A549 treated with DMSO at 1 μM for 4 hours (cell line): ENCODE measurements around the gene RHBDF2. TPM values are rescaled to one million over a fixed set of nuclear protein-coding genes. Genes with fewer than 3 reads are reported as not detected.

ENCODE experiments used
- total RNA-seq: library from RNA; stranded (reverse); fragments of 200-300 nt; extraction: Qiagen RNA extraction; gene quantifications from 5 replicates; pipeline ENCODE4 v1.2.3, GENCODE V29; 2022; ENCODE audit warnings: low read depth

The RHBDF2 gene
- total RNA-seq: 44.6 to 76.6 TPM (median 66.4 TPM) in 5 replicates

DNA sequence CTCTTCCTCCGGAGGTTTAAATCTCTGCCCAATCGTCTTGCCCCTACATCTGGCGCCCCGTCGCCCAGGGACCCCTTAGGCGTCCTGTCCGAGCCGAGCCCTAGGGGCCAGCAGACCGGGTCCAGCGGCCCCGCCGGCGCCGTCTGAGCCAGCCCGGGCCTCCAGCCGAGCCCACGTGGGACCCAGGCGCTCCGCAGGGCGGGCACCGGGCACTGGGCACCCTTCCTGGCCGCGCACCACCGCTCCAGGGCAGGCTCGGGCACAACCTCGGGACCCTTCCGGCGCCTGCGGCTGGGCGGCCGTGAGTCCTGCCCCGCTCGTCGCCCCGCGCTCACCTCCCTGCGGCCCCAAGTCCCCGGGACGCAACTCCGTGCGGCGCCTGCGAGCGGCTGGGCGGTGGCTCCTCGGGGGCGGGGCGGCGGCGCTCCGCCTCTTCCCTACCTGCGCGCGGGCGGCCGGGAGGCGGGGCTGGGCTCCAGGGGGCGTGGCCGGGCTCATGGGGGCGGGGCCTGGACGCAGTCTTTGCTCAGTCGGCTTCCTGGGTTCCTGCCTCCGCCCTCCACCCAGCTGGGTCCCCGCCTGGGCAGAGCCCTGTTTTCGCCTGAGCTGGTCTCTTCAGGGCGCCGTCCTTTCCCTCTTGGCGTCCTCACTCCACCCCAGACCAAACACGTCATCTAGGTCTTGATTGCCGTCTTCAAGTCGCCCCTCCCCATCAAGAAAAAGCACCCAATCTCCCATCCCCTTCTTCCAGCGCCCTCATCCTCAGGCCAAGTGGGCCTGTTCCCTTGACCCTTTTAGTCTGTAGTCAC lies at the start of gene RHBDF2:
Gene RHBDF2 (minus strand): TSS at position 406 of the 809 bp plus-strand sequence. CDS start 19,899 bp downstream, outside the sequence.

DNA sequence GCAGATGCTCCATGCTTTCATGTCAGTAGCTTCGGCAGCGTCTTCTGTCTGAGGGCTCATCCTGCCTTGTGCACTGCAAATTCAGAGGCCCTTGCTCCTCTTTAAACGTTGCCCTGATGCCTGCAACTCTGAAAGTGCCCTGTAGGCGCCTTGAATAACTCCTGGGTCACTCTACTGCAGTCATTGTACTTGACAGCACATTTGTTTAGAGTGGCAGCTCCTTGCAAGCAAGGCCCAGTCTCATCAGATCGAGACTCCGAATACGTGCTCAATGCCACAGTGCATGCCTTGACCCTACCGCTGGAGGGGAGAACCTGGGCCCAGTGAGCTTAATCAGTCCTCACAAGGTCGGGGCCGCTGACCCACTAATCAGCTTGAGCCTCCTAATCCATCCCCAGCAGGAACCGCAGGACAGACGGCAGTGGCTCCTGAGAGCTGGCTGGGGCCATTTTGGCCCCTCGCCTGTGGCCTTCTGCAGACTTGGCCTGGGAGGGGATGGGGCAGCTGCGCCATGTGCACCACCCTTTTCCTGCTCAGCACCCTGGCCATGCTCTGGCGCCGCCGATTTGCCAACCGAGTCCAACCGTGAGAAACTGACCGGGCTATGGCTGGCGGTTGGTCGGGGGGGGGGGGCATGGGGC lies 38.5 kb upstream of the RHBDF2 start, which contains the start of gene PRCD:
Gene PRCD (plus strand): TSS at position 414 of the 641 bp plus-strand sequence. CDS start 98 bp downstream, at position 512.

GRCh38 chr17:76537578-76538280 lies 36.5 kb upstream of the RHBDF2 start, which contains the start of gene CYGB:
Gene CYGB (minus strand): TSS chr17:76537709. CDS start chr17:76537542, 167 bp downstream.

GRCh38 chr17:76467366-76467765 lies 33.9 kb downstream of the RHBDF2 start, which contains the start of gene AANAT:
Gene AANAT (plus strand): TSS chr17:76467603. CDS start chr17:76468747, 1,144 bp downstream.

GRCh38 chr17:76452660-76453430 lies 48.4 kb downstream of the RHBDF2 start, which contains the start of gene UBE2O:
Gene UBE2O (minus strand): TSS chr17:76453152. CDS start chr17:76453141, 11 bp downstream.

Other genes starting within 250 kb of the RHBDF2 start
- 45.3 to 95.6 TPM (median 71.1 TPM) in 5 replicates for gene UBALD2, start 236.1 kb downstream of the RHBDF2 start, total RNA-seq
- gene QRICH2, start 193.1 kb downstream of the RHBDF2 start, total RNA-seq: 0.69 to 1.8 TPM (median 1.0 TPM) in 5 replicates
- 48.3 to 74.6 TPM (median 65.8 TPM) in 5 replicates for gene PRPSAP1, start 147.5 kb downstream of the RHBDF2 start, total RNA-seq
- 50.8 to 65.0 TPM (median 62.2 TPM) in 5 replicates for gene SPHK1, start 116.8 kb downstream of the RHBDF2 start, total RNA-seq
- 33.3 to 38.6 TPM (median 37.6 TPM) in 5 replicates for gene UBE2O, start 48.3 kb downstream of the RHBDF2 start, total RNA-seq
- gene AANAT, start 33.8 kb downstream of the RHBDF2 start, total RNA-seq: 0.21 to 0.41 TPM (median 0.29 TPM) in 4 of 5 replicates, not detected in the other
- gene CYGB, start 36.3 kb upstream of the RHBDF2 start, total RNA-seq: 0.77 to 2.0 TPM (median 1.0 TPM) in 5 replicates
- gene PRCD, start 38.6 kb upstream of the RHBDF2 start, total RNA-seq: not detected in 5 replicates
- gene ST6GALNAC2, start 84.4 kb upstream of the RHBDF2 start, total RNA-seq: 0.18 to 0.52 TPM (median 0.25 TPM) in 5 replicates
- 0.15 to 0.44 TPM (median 0.30 TPM) in 4 of 5 replicates, not detected in the other for gene ST6GALNAC1, start 142.3 kb upstream of the RHBDF2 start, total RNA-seq
- 57.1 to 72.0 TPM (median 64.7 TPM) in 5 replicates for gene MXRA7, start 209.5 kb upstream of the RHBDF2 start, total RNA-seq
- gene JMJD6, start 225.2 kb upstream of the RHBDF2 start, total RNA-seq: 65.6 to 84.7 TPM (median 78.9 TPM) in 5 replicates
- 56.3 to 67.2 TPM (median 60.6 TPM) in 5 replicates for gene METTL23, start 225.4 kb upstream of the RHBDF2 start, total RNA-seq
- 404 to 467 TPM (median 440 TPM) in 5 replicates for gene SRSF2, start 235.9 kb upstream of the RHBDF2 start, total RNA-seq
- 21.3 to 24.2 TPM (median 21.8 TPM) in 5 replicates for gene MFSD11, start 236.7 kb upstream of the RHBDF2 start, total RNA-seq